Activated naive CD4-positive, alpha-beta T cell treated with anti-CD3 and anti-CD28 coated beads for 36 hours (primary cell): Measurements from ENCODE around the gene NCOA4. TPM values are rescaled to one million over a fixed set of nuclear protein-coding genes. Genes with fewer than 3 reads are reported as not detected.

ENCODE experiments used
- CTCF ChIA-PET: fragments of 350-600 bp; sonication (Branson Sonifier 250); formaldehyde crosslinking; loops from one replicate; lab custom pipeline; 2021; ENCODE audit warnings: antibody characterized with exemption; lab: Charles Lee
- DNase-seq: peaks from one replicate; pipeline ENCODE4 v3.0.0-alpha.2; 2020
- H3K27ac Mint-ChIP-seq: one replicate; pipeline ENCODE4 v1.8.0; 2021; ENCODE audit warnings: mild to moderate bottlenecking, mixed read lengths
- H3K27me3 Mint-ChIP-seq: one replicate; pipeline ENCODE4 v1.8.0; 2021; ENCODE audit warnings: low read depth, mixed read lengths
- H3K36me3 Mint-ChIP-seq: one replicate; pipeline ENCODE4 v1.8.0; 2021; ENCODE audit warnings: low read depth, mixed read lengths
- H3K4me1 Mint-ChIP-seq: one replicate; pipeline ENCODE4 v1.8.0; 2021; ENCODE audit warnings: low read depth, mixed read lengths
- H3K4me3 Mint-ChIP-seq: one replicate; pipeline ENCODE4 v1.8.0; 2021; ENCODE audit warnings: mild to moderate bottlenecking, moderate library complexity, mixed read lengths
- H3K9me3 Mint-ChIP-seq: one replicate; pipeline ENCODE4 v1.8.0; 2021; ENCODE audit warnings: mixed read lengths
- intact Hi-C: fragments of 100-400 bp; cut with micrococcal nuclease; formaldehyde crosslinking; loops from one replicate; pipeline ENCODE4 v1.15.1; 2023
- total RNA-seq, 2 experiments: library from RNA; stranded (reverse); gene quantifications; one replicate each; pipeline ENCODE4 v1.2.3, GENCODE V29; 2021

NCOA4 gene
- total RNA-seq, 2 experiments from 2014 or later = 74.2 to 75.0 TPM

DNA sequence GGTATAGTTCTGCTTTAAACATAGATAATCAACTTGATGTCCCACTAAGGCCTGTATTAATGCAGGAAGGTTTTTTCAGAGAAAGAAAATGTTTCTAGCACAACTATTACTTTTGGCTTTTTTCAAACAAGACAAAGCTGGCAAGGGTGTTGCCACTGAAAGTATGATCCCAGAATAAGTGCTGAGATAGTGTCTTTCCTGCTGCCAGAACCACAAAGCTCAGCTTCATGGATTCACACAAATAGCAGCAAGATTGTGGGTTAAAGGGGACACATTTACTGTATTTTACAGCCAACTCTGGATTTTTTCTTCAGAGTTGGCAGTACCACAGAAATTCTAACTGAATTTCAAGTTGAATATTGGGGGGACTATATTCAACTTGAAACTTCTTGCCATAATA lies 4.3 kb downstream of the NCOA4 start:
- CTCF ChIA-PET = interaction anchor here (1.3 kb wide), 1 partner anchor 16 kb away, joined by 3 read pairs; no protein-coding TSS in a partner anchor
- H3K27me3 Mint-ChIP-seq = no peaks in the 10 kb centered on the region

GRCh38 chr10:46025406-46025805 lies 5.0 kb downstream of the NCOA4 start:
- CTCF ChIA-PET = interaction anchor here (0.5 to 1.3 kb wide), 3 partner anchors 9 to 15 kb away, joined by 3 read pairs; no protein-coding TSS in a partner anchor
- peaks cover 83% of the 10 kb centered on the region for H3K4me1 Mint-ChIP-seq
- no peaks in the 10 kb centered on the region for H3K9me3 Mint-ChIP-seq
- peaks cover 2% of the 10 kb centered on the region for H3K36me3 Mint-ChIP-seq
- intact Hi-C loops = loop anchor here (5.0 to 10.0 kb wide), 3 partner anchors 351 to 773 kb away; partner anchors contain the start of gene ZFAND4
- H3K4me3 Mint-ChIP-seq = no peak overlapping the region
- no peak for DNase-seq
- no peak overlapping the region for H3K27ac Mint-ChIP-seq
- H3K27me3 Mint-ChIP-seq = no peaks in the 10 kb centered on the region

More for the DNA sequence above, 4.3 kb downstream of the NCOA4 start:
- intact Hi-C loops = loop anchor here (5.0 to 10.0 kb wide), 3 partner anchors 351 to 774 kb away; partner anchors contain the start of gene ZFAND4
- H3K27ac Mint-ChIP-seq = no peak overlapping the region
- H3K4me1 Mint-ChIP-seq = peaks cover 81% of the 10 kb centered on the region
- no peak for DNase-seq
- H3K4me3 Mint-ChIP-seq = no peak overlapping the region
- peaks cover 2% of the 10 kb centered on the region for H3K36me3 Mint-ChIP-seq
- H3K9me3 Mint-ChIP-seq = no peaks in the 10 kb centered on the region

DNA sequence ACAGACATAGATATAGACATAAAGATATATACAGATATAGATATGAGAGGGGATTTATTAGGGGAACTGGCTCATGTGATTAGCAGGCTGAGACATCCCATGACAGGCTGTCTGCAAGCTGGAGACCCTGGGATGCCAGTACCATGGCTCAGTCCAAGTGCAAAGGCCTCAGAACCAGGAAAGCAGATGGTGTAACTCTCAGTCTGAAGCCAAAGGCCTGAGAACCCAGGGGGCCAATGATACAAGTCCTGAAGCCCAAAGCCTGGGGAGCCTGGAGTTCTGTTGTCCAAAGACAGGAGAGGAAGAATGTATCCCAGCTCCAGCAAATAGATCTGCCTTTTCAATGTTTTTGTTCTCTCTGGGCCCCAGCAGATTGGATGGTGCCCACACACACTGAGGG lies 5.5 kb downstream of the NCOA4 start:
- CTCF ChIA-PET = interaction anchor here (0.5 to 1.0 kb wide), 2 partner anchors 10 to 12 kb away, joined by 3 read pairs; no protein-coding TSS in a partner anchor
- H3K27ac Mint-ChIP-seq = no peak overlapping the region
- intact Hi-C loops = loop anchor here (5.0 to 10.0 kb wide), 4 partner anchors 350 to 773 kb away; partner anchors contain the start of gene ZFAND4
- DNase-seq = no peak
- no peaks in the 10 kb centered on the region for H3K9me3 Mint-ChIP-seq
- H3K4me1 Mint-ChIP-seq = peaks cover 87% of the 10 kb centered on the region
- H3K27me3 Mint-ChIP-seq = no peaks in the 10 kb centered on the region
- peaks cover 2% of the 10 kb centered on the region for H3K36me3 Mint-ChIP-seq
- no peak overlapping the region for H3K4me3 Mint-ChIP-seq

DNA sequence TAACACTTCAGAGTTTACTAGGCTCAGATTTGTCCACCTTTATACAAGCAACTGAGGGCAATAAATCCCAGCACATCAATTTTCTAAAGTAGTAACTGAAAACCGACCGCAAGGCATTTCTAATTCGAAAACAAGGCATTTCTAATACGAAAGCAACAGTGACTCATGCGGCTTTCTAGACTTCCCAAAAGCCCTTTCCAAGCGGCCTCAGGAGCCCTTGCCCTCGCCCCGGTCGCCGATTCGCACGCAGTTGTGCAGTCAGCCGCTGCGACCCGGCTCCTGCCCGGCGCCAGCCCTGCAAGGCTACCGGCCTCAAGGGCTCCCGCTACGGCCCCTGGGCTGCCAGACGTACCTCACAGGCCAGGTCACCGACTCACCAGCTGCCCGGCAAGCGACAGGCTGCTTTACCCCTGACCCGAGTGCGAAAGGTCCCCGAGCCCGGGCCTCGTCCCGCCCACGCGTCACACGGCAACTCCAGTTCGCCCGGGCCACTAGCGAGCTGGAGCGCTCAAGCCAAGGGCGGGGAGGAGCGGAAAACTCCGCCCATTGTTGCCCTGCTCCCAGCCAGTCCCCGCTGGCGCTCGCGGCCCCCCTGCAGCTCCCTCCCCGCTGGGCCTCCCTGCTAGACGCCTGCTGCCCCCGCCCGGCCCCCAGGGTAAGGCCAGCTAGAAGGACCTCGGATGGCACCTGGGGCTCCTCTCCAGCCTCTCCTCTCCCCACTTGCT lies 7.3 kb downstream of the NCOA4 start:
- Mint-ChIP-seq H3K27me3 (no peaks in the 10 kb centered on the region), H3K27ac (peak overlapping the region; percentile 73), H3K36me3 (peaks cover 3% of the 10 kb centered on the region), H3K9me3 (no peaks in the 10 kb centered on the region), H3K4me1 (peaks cover 90% of the 10 kb centered on the region), H3K4me3 (peak overlapping the region; percentile 77)
- DNase-seq = peak; percentile 87
- intact Hi-C loops = loop anchor here (1.0 to 10.0 kb wide), 4 partner anchors 11 to 601 kb away; partner anchors contain the start of genes TIMM23 and ZFAND4
- CTCF ChIA-PET = interaction anchor here (1.5 kb wide), 1 partner anchor 13 kb away, joined by 4 read pairs; no protein-coding TSS in a partner anchor

DNA sequence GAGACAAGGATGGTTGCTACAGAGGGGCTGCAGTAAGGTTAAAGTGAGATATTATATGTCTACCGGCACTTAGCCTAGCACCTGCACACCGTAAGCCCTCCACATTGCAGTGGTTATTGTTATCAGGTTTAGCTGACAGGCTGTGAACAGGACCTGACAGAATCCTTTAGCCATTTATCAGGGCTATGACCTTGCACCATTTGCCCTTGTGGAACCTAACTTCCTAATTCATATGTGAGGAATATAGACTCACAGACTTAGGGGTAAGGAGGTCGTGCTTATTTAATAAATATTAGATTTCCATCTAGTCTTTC lies 10.1 kb downstream of the NCOA4 start:
- Mint-ChIP-seq H3K4me1 (peaks cover 71% of the 10 kb centered on the region), H3K27me3 (no peaks in the 10 kb centered on the region), H3K9me3 (no peaks in the 10 kb centered on the region), H3K27ac (peak overlapping the region; percentile 57), H3K36me3 (peaks cover 9% of the 10 kb centered on the region), H3K4me3 (no peak overlapping the region)
- no peak for DNase-seq
- intact Hi-C loops = loop anchor here (1.0 to 10.0 kb wide), 3 partner anchors 9 to 598 kb away; partner anchors contain the start of gene ZFAND4
- CTCF ChIA-PET = interaction anchor here (1.7 kb wide), 1 partner anchor 9 kb away, joined by 8 read pairs; no protein-coding TSS in a partner anchor

GRCh38 chr10:46019569-46020343 lies 10.7 kb downstream of the NCOA4 start:
- CTCF ChIA-PET = interaction anchor here (1.7 kb wide), 1 partner anchor 9 kb away, joined by 8 read pairs; no protein-coding TSS in a partner anchor
- intact Hi-C loops = loop anchor here (1.0 to 10.0 kb wide), 3 partner anchors 10 to 597 kb away; partner anchors contain the start of gene ZFAND4
- H3K4me3 Mint-ChIP-seq = no peak overlapping the region
- H3K4me1 Mint-ChIP-seq = peaks cover 70% of the 10 kb centered on the region
- H3K9me3 Mint-ChIP-seq = no peaks in the 10 kb centered on the region
- H3K27ac Mint-ChIP-seq = peak overlapping the region; percentile 57
- no peaks in the 10 kb centered on the region for H3K27me3 Mint-ChIP-seq
- DNase-seq = peak; percentile 33
- H3K36me3 Mint-ChIP-seq = peaks cover 10% of the 10 kb centered on the region

GRCh38 chr10:46019177-46019528 lies 11.3 kb downstream of the NCOA4 start:
- Mint-ChIP-seq H3K27ac (peak overlapping the region; percentile 41), H3K36me3 (peaks cover 16% of the 10 kb centered on the region), H3K4me1 (peaks cover 66% of the 10 kb centered on the region), H3K27me3 (no peaks in the 10 kb centered on the region), H3K4me3 (no peak overlapping the region), H3K9me3 (no peaks in the 10 kb centered on the region)
- DNase-seq = no peak
- intact Hi-C loops = no loop called here
- CTCF ChIA-PET = interaction anchor here (1.6 kb wide), 1 partner anchor 10 kb away, joined by 4 read pairs; no protein-coding TSS in a partner anchor

DNA sequence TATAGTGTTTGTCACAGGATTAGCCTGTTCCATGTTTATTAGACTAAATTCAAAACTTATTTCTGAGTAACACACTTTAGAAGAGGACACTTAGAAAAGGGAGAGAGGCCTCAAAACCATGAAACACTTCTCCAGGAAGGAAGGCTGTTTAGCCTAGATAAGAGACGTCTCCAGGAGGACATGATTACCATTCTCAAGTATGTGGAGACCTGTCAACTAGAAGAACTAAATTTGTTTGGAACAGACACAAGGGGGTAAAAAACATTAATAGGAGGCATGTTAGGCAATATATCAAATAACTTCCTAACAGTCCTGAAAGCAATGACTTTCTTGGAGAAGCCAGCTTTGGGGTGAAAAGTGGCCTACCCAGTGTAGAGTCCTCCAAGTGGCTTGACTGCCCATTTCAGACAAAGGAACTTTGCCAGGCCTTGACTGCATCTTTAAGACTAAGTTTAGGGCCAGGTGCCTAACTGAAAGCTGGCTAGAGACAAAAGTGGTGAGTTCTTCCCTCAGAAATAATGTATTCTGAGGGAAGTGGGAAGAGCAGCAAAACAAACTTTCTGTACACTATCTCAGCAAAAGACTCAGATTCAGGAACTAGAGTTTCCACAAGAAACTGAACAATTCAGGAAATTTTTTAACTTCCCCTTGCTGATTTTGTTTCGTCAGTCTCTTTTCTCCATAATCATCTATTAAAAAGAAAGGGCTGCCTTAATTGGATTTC lies 11.8 kb downstream of the NCOA4 start:
- Mint-ChIP-seq H3K4me1 (peaks cover 61% of the 10 kb centered on the region), H3K27me3 (no peaks in the 10 kb centered on the region), H3K4me3 (no peak overlapping the region), H3K27ac (peak overlapping the region; percentile 41), H3K36me3 (peaks cover 17% of the 10 kb centered on the region), H3K9me3 (no peaks in the 10 kb centered on the region)
- intact Hi-C loops = no loop called here
- no peak for DNase-seq
- CTCF ChIA-PET = interaction anchor here (0.6 to 3.7 kb wide), 3 partner anchors 9 to 362 kb away, joined by 4 to 19 read pairs (median 7); partner anchors contain the start of gene NCOA4

DNA sequence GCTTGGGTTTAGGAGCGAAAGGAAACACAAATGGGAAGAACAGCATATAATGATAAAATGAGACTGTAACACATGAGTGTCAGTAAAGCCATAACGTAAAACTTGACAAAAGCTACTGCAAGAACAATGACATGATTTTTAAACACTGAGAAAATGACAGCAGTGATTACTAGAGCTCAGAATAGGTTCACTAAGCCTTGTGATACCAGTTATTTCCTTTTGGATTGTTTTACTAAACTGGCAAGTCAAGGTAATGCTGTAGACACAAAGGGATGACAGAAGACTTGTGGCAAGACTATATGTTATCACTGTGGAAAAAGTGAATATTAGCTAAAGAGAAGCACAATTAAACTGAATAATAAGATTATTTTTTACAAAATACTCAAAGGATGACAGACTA lies 12.7 kb downstream of the NCOA4 start:
- no peak for DNase-seq
- H3K27ac Mint-ChIP-seq = peak overlapping the region; percentile 13
- CTCF ChIA-PET = interaction anchor here (0.6 to 3.7 kb wide), 6 partner anchors 8 to 361 kb away, joined by 3 to 19 read pairs (median 4); partner anchors contain the start of gene NCOA4
- peaks cover 54% of the 10 kb centered on the region for H3K4me1 Mint-ChIP-seq
- no peaks in the 10 kb centered on the region for H3K9me3 Mint-ChIP-seq
- H3K27me3 Mint-ChIP-seq = no peaks in the 10 kb centered on the region
- H3K36me3 Mint-ChIP-seq = peaks cover 19% of the 10 kb centered on the region
- no peak overlapping the region for H3K4me3 Mint-ChIP-seq
- intact Hi-C loops = no loop called here

DNA sequence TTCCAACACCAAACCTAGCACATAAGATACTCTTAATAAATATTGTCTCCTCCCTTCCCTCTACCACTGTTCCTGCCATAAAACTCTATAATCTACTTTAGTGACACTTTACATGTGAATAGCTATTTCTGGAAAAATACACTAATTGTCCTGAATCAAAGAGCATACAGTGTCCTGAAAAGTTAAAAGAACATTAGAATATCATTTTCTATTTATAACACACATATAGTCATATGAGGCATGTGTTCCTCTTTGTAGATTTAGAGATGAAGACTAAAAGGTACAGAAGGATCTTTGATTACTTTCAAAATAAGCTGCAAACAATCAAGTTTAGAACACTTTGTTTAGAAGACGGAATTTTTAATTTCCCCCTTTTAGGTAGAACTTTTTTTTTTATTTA lies 13.6 kb downstream of the NCOA4 start:
- intact Hi-C loops = no loop called here
- H3K4me1 Mint-ChIP-seq = peaks cover 45% of the 10 kb centered on the region

DNA sequence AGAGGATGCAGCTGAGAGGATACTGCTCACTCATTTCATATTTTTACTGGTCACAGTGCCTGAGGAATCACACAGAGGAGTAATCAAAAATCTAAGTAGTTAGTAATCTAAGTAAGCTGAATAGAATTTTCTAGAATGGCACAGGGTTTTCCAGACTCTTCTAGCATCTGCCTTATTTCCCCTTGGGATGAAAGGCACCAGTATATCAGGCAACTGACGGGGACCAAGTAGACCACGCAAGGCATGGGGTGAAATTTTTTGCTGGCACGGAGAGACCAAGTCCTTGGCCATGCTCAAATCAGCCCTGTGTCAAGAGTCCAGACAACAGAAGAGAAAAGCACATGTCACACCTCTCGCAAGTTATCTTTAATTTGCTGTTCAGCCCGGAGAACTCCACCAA lies 14.2 kb downstream of the NCOA4 start:
- Mint-ChIP-seq H3K36me3 (peaks cover 19% of the 10 kb centered on the region), H3K27ac (no peak overlapping the region), H3K4me3 (no peak overlapping the region), H3K27me3 (no peaks in the 10 kb centered on the region), H3K9me3 (no peaks in the 10 kb centered on the region), H3K4me1 (peaks cover 40% of the 10 kb centered on the region)
- DNase-seq = no peak
- CTCF ChIA-PET = interaction anchor here (3.7 kb wide), 1 partner anchor 12 kb away, joined by 19 read pairs; the partner anchor contains the start of gene NCOA4
- intact Hi-C loops = no loop called here

More for the DNA sequence above, 13.6 kb downstream of the NCOA4 start:
- Mint-ChIP-seq H3K36me3 (peaks cover 19% of the 10 kb centered on the region), H3K4me3 (no peak overlapping the region), H3K27me3 (no peaks in the 10 kb centered on the region), H3K9me3 (no peaks in the 10 kb centered on the region), H3K27ac (no peak overlapping the region)
- DNase-seq = no peak
- CTCF ChIA-PET = interaction anchor here (3.7 kb wide), 1 partner anchor 12 kb away, joined by 19 read pairs; the partner anchor contains the start of gene NCOA4
